ENCODE data around the gene PDS5A. TPM values are rescaled to one million over a fixed set of nuclear protein-coding genes. Genes with fewer than 3 reads are reported as not detected.
"Not testable (repeated sequence)": the region's sequence is repeated elsewhere in the genome, so short reads cannot be mapped to it uniquely, and the experiment has no call there.

Gene PDS5A
- total RNA-seq, 1 donor from 2014 or later: 46.7 TPM

DNA sequence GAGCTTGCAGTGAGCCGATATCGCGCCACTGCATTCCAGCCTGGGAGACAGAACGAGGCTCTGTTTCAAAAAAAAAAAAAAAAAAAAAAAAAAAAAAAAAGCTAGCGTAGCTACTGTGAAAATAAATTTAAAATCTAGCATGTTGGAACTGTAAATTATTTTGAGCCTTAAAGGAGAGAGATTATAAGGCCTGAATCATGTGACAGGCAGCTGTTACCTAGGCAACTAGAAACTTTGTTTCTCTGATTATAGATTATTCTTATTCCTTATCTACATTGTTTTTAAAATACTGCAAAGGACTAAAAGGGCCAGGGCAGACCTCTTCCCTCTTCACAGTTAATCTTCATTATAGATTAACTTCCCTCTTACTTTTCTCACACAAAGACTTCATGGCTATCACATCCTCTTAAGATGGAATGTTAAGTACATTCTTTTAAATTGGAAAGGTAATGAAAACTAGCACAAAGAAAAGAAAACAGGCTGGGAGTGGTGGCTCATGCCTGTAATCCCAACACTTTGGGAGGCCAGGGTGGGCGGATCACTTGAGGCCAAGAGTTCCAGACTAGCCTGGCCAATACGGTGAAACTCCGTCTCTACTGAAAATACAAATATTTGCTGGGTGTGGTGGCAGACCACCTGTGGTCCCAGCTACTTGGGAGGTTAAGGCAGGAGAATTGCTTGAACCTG, 21.1 kb upstream of the PDS5A start:
- TF ChIP-seq, protein P1, sequence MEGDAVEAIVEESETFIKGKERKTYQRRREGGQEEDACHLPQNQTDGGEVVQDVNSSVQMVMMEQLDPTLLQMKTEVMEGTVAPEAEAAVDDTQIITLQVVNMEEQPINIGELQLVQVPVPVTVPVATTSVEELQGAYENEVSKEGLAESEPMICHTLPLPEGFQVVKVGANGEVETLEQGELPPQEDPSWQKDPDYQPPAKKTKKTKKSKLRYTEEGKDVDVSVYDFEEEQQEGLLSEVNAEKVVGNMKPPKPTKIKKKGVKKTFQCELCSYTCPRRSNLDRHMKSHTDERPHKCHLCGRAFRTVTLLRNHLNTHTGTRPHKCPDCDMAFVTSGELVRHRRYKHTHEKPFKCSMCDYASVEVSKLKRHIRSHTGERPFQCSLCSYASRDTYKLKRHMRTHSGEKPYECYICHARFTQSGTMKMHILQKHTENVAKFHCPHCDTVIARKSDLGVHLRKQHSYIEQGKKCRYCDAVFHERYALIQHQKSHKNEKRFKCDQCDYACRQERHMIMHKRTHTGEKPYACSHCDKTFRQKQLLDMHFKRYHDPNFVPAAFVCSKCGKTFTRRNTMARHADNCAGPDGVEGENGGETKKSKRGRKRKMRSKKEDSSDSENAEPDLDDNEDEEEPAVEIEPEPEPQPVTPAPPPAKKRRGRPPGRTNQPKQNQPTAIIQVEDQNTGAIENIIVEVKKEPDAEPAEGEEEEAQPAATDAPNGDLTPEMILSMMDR (conservative IDR thresholded peaks at IDR 0.05; ENCODE audit: low read depth, low read length): no peak
- no peak for DNase-seq (ENCODE audit: low read depth)
- H3K4me3 ChIP-seq (ENCODE audit: low read depth, low read length): no peak overlapping the region

DNA sequence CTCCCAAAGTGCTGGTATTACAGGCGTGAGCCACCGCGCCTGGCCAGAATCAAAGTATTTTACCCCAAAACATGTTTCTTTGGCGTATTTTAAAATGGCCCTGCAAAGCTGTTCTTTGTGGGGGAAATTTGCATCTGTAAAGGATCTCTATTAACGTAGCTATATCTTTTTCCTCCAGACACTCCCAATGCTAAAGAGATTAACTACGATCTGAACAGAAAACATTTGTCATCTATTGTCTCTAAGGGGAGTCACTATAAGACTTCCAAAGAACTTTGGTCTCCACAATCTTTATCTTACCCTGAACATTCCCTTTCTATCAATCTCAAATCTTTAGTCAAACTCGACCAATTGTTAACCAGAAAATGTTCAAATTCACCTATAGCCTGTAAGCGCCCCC, 19.1 kb upstream of the PDS5A start:
- no peak overlapping the region for H3K4me3 ChIP-seq (ENCODE audit: low read depth, low read length)
- TF ChIP-seq, protein P1 (conservative IDR thresholded peaks at IDR 0.05; ENCODE audit: low read depth, low read length): no peak
- no peak for DNase-seq (ENCODE audit: low read depth)

DNA sequence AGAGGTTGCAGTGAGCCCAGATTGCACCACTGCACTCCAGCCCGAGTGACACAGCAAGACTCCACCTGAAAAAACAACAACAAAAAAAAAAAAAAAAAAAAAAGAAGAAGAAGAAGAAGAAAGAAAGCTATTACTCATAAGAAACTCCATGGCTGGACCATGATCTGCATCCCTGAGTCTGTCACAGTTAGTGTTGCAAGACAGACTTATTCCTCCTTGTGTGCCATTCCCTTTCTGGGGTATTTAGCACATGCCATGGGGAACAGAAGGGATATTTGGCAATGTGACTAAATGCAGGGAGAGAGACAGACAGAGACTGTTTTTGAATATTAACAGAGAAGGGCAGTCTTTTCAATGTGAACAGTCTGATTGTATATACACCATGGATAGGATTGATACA, 16.7 kb upstream of the PDS5A start:
- no peak overlapping the region for H3K4me3 ChIP-seq (ENCODE audit: low read depth, low read length)
- no peak for DNase-seq (ENCODE audit: low read depth)
- TF ChIP-seq, protein P1 (conservative IDR thresholded peaks at IDR 0.05; ENCODE audit: low read depth, low read length): no peak

DNA sequence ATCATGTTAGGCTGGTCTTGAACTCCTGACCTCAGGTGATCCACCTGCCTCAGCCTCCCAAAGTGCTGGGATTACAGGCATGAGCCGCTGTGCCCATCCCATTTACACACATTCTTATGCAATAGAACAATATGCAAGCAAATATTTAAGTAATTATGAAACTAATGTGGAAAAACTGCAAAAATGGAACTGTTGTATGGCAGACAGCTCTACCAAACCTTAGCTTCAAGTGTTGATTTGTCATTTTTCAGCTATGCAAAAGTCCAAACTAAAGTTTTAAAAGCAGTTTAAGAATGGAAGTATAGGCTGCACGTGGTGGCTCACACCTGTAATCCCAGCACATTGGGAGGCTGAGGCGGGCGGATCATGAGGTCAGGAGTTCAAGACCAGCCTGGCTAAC, 11.7 kb upstream of the PDS5A start:
- H3K4me3 ChIP-seq (ENCODE audit: low read depth, low read length); DNase-seq (ENCODE audit: low read depth): not testable (repeated sequence)

DNA sequence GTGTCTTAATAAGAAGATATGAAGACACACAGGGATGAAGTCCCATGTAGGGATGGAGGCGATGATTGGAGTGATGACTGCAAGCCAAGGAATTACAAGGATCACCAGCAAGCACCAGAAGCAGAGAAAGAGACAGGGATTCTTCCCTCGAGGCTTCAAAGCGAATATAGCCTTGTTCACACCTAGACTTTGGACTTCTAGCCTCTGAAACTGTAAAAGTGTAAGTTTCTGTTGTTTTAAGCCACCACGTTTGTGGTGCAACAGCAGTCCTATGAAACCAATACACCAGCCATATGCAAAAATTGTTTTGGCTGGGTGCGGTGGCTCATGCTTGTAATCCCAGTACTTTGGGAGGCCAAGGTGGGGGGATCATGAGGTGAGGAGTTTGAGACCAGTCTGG, 9.8 kb upstream of the PDS5A start:
- DNase-seq (ENCODE audit: low read depth): no peak
- H3K4me3 ChIP-seq (ENCODE audit: low read depth, low read length): no peak overlapping the region
- TF ChIP-seq, protein P1 (conservative IDR thresholded peaks at IDR 0.05; ENCODE audit: low read depth, low read length): no peak

DNA sequence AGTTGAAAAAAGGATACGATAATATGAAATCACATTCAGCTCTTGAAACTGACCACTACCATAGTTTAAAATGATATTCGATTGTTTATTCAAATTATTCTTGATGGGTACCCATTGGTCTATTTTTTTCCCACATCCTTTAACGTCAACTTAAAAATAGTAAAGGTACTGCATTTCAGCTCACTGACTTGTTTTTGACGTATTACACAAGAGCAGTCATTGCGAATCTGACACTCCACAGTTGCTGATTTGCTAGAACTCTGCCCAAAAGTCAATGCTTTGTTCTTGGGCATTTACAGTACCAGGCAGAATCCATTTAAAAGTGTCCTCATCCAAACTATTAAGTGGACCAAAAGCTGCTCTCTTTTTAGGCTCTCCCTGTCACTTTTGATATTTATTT, 1.2 kb upstream of the PDS5A start:
- TF ChIP-seq, protein P1 (conservative IDR thresholded peaks at IDR 0.05; ENCODE audit: low read depth, low read length): no peak
- H3K4me3 ChIP-seq (ENCODE audit: low read depth, low read length): no peak overlapping the region
- DNase-seq (ENCODE audit: low read depth): no peak

DNA sequence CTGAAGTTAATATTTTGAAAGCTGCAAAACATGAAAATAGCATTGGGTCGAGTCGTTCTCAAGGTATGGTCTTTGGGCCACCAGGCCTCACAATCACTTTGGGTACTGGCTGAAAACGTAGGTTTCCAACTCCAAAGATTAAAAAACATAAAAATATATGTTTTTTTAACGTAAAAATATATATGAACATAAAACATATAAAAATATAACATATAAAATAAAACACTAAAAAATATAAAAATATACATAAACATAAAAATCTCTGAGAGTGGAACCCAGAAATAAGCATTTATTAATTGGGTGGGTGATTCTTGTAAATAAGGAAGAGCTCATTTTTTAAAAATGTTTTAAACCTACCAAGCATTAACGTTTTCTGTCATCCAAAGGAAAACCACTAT, 666 bp upstream of the PDS5A start:
- peak overlapping the region; percentile 93 for H3K4me3 ChIP-seq (ENCODE audit: low read depth, low read length)
- TF ChIP-seq, protein P1 (conservative IDR thresholded peaks at IDR 0.05; ENCODE audit: low read depth, low read length): no peak
- no peak for DNase-seq (ENCODE audit: low read depth)
